H7 (cell line): ENCODE data around the gene MYL7. TPM values are rescaled to one million over a fixed set of nuclear protein-coding genes. Genes with fewer than 3 reads are reported as not detected.

Source experiments
- DNase-seq: peaks from one replicate; pipeline ENCODE4 v3.0.0; 2012
- H3K27me3 ChIP-seq: 2 replicates; pipeline ENCODE4 v1.6.0; 2011; ENCODE audit warnings: mild to moderate bottlenecking, low read length; ENCODE audit not compliant: control insufficient read depth, insufficient read depth
- H3K36me3 ChIP-seq: replicated peaks from 2 replicates; pipeline ENCODE4 v1.5.1; 2011; ENCODE audit warnings: low read length; ENCODE audit not compliant: control insufficient read depth, insufficient read depth
- H3K4me3 ChIP-seq: 2 replicates; pipeline ENCODE4 v1.5.1; 2011; ENCODE audit warnings: low read depth, mild to moderate bottlenecking, control low read depth, low read length, moderate library complexity; ENCODE audit not compliant: insufficient read depth
- total RNA-seq: library from RNA; depleted of rRNA; stranded (reverse); fragments of >200 nt; shearing (Covaris generic); gene quantifications from 2 replicates; pipeline ENCODE4 v1.2.3, GENCODE V29; 2014

MYL7 gene
- total RNA-seq, 1 experiment from 2014 or later = 4.7 TPM

GRCh38 chr7:44101303-44101965, 39.7 kb downstream of the MYL7 start:
- DNase-seq = no peak
- H3K4me3 ChIP-seq = no peak overlapping the region
- H3K27me3 ChIP-seq = peaks cover 10% of the 10 kb centered on the region
- H3K36me3 ChIP-seq = no peaks in the 10 kb centered on the region

- H3K27me3 ChIP-seq = peaks cover 10% of the 10 kb centered on the region
- no peaks in the 10 kb centered on the region for H3K36me3 ChIP-seq
- DNase-seq = no peak
- H3K4me3 ChIP-seq = no peak overlapping the region
Observed at GRCh38 chr7:44100458-44101302, 40.5 kb downstream of the MYL7 start.

- no peaks in the 10 kb centered on the region for H3K36me3 ChIP-seq
- H3K27me3 ChIP-seq = peaks cover 4% of the 10 kb centered on the region
- no peak for DNase-seq
- no peak overlapping the region for H3K4me3 ChIP-seq
Observed at GRCh38 chr7:44099669-44100068, 41.5 kb downstream of the MYL7 start.

- Histone ChIP-seq H3K36me3 (no peaks in the 10 kb centered on the region), H3K27me3 (no peaks in the 10 kb centered on the region; the same call in 1 of the 2 replicates), H3K4me3 (no peak overlapping the region)
- DNase-seq = no peak
Observed at GRCh38 chr7:44098092-44099068, 42.8 kb downstream of the MYL7 start.

- DNase-seq = no peak
- Histone ChIP-seq H3K36me3 (no peaks in the 10 kb centered on the region), H3K27me3 (no peaks in the 10 kb centered on the region), H3K4me3 (no peak overlapping the region)
Observed at GRCh38 chr7:44097064-44097932, 43.8 kb downstream of the MYL7 start.

GRCh38 chr7:44096326-44096881, 44.7 kb downstream of the MYL7 start:
- no peak overlapping the region for H3K4me3 ChIP-seq
- no peaks in the 10 kb centered on the region for H3K27me3 ChIP-seq
- no peaks in the 10 kb centered on the region for H3K36me3 ChIP-seq
- DNase-seq = no peak

GRCh38 chr7:44095781-44096180, 45.4 kb downstream of the MYL7 start:
- Histone ChIP-seq H3K4me3 (no peak overlapping the region), H3K27me3 (no peaks in the 10 kb centered on the region), H3K36me3 (no peaks in the 10 kb centered on the region)
- DNase-seq = no peak

GRCh38 chr7:44094883-44095592, 46.1 kb downstream of the MYL7 start:
- DNase-seq = no peak
- H3K27me3 ChIP-seq = no peaks in the 10 kb centered on the region
- H3K4me3 ChIP-seq = no peak overlapping the region
- no peaks in the 10 kb centered on the region for H3K36me3 ChIP-seq

GRCh38 chr7:44094365-44094764, 46.8 kb downstream of the MYL7 start:
- Histone ChIP-seq H3K4me3 (no peak overlapping the region), H3K36me3 (no peaks in the 10 kb centered on the region), H3K27me3 (no peaks in the 10 kb centered on the region)
- no peak for DNase-seq

- no peak for DNase-seq
- Histone ChIP-seq H3K27me3 (no peaks in the 10 kb centered on the region), H3K4me3 (no peak overlapping the region), H3K36me3 (no peaks in the 10 kb centered on the region)
Observed at GRCh38 chr7:44093102-44093641, 48.0 kb downstream of the MYL7 start.
